DMS114 treated with DMSO at 0.1 percent for 48 hours (cell line): ENCODE data around the gene C1RL.
A peak's percentile ranks its signal among the peaks of the same experiment; 100 is the strongest.

Experiments
- DNase-seq: peaks from one replicate; lab custom pipeline; 2025; ENCODE audit not compliant: unreplicated experiment; lab: John Stamatoyannopoulos, UW

Gene C1RL, protein sequence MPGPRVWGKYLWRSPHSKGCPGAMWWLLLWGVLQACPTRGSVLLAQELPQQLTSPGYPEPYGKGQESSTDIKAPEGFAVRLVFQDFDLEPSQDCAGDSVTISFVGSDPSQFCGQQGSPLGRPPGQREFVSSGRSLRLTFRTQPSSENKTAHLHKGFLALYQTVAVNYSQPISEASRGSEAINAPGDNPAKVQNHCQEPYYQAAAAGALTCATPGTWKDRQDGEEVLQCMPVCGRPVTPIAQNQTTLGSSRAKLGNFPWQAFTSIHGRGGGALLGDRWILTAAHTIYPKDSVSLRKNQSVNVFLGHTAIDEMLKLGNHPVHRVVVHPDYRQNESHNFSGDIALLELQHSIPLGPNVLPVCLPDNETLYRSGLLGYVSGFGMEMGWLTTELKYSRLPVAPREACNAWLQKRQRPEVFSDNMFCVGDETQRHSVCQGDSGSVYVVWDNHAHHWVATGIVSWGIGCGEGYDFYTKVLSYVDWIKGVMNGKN

DNA sequence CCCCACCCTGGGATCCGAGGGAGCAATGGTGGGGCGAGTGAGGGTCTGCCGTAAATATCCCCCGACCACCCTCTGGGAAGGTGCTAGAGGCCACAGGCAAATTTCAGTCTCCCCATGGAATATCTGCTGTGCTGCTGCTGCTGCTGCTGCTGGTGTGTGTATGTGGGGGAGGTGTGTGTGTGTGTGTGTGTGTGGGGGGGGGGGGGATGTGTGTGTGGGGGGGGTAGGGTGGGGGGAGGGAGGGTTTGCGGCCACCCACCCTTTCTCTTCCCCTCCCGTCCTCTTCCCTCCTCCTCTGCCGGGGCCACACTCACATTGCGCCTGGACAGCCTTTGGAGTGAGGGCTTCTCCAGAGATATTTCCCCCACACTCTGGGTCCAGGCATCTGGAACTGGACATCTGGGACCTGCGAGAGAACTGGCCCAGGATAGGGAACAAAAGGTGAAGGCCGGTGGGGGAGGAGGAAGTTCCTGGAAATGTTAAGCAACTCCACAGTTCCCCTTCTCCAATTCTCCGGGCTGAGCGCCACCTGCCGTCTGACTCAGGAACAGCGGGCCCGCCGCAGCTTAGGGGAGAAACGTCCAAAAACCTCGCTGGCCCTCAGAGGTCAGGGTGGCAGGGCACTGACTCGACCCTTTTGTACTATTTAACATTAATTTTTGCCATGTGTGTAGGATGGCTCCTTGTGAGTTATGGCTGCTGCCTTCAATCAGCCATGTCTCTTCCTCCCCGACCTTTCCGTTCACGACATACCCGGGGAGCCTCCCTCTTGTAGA, at the start of gene C1RL:
TSS of gene C1RL (minus strand) at position 419 of the 776 bp plus-strand sequence. CDS start at position 385, 34 bp downstream.
- peak; percentile 50 for DNase-seq

DNA sequence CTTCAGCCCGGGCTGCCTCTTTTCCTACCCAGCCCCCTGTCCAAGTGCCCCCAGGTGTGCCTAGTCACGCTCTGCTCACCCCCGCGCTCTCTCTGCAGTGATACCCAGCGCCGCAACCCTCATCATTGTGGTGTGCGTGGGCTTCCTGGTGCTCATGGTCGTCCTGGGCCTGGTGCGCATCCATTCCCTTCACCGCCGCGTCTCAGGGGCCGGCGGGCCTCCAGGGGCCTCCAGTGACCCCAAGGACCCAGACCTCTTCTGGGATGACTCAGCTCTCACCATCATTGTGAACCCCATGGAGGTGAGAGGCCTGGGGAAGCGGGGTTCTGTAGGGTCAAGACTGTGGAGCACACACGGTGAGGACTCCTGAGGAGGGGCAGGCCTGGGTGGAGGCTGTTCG, 48.4 kb upstream of the C1RL start:
- no peak for DNase-seq

DNA sequence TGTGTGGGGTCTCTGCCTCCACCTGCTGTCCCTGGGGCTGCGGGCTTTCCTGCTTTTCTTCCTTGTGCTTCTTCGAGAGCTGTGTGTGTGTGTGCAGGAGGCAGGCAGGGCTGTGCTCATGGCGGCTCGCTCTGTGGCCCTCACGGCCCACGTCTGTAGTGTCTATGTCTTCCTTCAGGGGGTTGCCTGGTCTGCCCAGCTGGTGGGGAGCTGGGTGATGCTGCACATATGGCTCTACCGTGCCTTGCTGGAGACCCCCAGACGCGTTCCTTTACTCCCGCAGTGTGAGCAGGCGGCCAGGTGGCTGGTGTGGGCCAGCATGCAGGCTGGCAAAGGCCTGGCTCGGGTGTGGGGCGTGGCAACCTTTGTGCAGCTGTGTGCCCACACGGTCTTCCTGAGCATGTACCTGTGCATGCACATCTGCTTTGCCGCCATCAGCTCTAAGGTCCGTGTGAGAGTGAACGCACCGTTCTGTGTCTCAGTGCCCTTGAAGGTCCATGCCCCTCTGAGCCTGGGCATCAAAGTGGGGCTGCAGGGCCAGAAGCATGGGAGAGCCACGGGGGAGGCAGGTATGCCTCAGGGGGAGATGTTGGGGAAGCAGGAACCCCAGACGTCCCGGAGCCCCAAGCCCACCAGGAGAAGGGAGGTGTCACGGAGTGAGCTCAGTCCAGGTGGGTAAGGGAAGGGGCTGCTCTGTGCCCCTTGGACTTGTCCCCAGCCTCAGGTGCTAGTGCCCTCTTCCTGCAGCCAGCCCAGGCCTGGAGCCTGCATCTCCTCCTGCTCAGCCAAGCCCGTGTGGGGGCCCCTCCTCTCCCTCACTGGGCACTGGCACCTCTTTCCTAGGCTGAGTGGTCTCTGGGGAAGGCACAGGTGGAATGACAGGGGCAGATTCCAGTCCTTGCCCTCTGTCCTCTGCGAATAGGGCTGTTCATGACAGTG, 47.5 kb upstream of the C1RL start:
- DNase-seq = no peak

DNA sequence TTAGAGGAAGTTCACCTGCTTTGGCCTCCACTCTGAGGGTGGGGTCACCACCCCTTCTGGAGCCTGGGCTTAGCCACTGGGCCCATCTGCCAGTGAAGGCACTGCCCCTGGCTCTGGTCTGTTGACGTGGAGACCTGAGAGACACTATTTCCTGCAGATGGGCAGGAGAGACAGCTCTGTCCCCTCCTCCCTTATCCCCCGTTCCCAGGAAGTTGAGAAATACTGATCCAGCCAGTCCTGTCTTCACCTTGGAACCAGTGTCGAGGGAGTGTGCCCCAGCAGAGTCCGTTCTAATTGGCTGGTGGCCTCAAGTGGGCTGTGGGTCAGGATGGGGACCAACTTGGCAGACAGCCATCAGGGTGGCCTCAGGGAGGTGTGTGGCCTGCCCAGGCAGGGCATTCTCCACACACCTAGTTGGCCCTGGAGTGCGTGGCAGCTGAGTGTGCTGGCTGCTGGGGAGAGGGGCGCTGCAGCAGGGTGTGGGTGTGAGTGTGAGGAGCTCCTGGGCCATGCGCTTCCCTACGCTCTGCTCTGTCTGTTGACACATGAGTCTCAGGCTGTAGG, 46.5 kb upstream of the C1RL start:
- DNase-seq = no peak

DNA sequence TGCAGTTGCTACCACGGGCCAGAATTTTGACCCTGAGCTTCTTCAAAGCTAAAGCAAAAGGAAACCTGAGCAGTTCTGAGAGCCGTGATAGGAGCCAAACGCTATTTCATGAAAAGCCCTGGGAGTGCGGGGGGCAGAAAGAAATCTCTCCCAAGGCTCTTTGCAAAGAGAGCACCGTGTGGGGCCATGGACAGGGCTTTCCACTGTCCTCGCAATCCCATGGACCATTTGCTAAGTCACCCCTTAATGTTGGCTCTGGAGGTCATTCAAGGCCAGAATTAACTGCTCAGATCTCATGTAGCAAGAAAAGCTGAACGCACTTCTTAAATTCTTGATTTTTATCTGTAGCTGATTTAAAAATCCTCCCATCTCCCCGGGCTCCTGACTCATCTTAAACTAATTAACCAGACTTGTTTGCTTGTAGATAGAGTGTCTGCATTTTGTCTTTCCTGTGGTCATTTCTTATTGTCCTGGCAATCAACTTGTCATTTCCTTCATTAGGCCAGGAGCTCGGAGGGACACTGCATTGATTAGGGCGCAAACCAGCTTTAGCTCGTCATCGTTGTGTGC, 46.0 kb upstream of the C1RL start:
- no peak for DNase-seq

DNA sequence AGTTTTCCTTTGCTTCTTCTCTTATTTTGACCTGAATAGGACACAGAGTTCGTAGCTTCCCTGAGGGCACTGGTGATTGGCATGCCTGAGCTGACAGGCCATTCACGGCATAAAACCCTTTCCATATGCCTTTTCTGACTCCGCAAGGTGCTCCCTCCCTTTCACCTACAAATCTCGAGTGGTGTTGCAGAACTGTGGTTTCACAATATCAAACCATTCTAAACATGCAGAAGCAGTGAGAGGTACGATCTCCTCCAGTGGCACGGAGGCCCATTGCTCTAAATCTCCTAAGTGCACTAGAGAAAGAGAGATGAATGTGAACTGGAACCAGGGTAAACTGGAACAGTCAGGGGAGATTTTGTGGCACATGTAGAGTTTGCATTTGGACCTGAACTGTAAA, 45.0 kb upstream of the C1RL start:
- DNase-seq = no peak

DNA sequence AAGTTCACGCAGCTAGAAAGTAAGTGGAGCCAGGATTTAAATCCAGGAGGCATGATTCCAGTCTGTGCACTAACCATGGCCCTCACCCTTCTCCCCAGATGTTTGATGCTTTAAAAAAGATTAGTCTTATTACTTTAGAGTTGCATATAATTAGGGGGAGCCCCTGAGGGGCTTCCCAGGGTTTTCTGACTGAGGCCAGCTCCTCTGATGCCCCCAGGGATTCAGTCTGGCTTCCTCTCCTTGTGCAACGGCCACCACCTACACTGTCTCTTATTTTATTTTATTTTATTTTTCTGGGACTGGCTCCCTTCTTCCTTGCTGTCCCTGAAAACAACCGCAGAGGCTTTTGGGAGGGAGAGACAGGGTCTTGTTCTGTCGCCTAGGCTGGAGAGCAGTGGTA, 43.8 kb upstream of the C1RL start:
- no peak for DNase-seq

DNA sequence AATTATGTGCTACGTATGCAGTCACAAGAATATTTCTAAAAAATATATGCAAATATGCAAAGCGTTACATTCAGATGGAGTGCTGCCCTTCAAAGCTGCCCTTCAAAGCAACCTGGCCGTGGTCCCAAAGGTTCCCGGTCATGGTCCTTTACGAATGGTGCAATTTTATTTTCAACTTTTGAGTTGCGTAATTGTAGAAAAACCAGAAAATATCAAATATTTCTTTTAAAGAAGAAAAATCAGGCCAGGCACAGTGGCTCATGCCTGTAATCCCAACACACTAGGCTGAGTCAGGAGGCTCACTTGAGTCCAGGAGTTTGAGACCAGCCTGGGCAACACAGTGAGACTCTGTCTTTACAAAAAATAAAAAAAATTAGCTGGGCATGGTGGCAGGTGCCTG, 42.5 kb upstream of the C1RL start:
- DNase-seq = no peak

DNA sequence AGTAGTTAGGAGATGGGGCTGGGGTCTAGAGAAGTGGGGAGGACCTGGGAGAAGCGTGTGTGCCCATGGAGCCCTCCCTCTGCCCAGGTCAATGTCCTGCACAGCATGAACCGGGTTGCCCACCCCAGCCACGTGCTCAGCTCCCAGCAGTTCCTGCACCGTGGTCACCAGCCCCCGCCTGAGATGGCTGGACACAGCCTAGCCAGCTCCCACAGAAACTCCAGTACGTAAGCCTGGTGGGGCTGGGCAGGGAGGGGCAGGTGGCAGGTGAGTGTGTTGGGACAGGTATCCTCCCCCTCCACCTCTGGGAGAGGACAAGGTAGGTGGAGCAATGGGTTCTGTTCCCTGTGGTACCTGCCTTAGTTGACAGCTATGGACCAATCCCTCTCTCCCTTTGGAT, 41.8 kb upstream of the C1RL start:
- DNase-seq = no peak

DNA sequence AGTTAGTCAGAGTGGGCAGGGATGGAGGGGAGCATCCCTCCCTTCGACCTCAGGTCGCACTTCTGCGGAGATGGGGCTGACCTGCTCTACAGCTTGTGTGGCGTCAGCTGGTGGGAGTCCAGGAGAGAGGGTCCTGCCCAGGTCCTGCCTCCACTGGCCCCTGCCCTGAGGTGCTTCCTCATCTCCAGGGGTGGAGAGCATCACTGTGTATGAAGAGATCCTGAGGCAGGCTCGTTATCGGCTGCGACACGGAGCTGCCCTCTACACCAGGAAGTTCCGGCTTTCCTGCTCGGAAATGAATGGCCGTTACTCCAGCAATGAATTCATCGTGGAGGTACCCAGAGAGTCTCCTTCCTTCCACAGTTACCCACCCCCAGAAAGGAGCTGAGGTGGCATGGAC, 41.3 kb upstream of the C1RL start:
- DNase-seq = no peak

DNA sequence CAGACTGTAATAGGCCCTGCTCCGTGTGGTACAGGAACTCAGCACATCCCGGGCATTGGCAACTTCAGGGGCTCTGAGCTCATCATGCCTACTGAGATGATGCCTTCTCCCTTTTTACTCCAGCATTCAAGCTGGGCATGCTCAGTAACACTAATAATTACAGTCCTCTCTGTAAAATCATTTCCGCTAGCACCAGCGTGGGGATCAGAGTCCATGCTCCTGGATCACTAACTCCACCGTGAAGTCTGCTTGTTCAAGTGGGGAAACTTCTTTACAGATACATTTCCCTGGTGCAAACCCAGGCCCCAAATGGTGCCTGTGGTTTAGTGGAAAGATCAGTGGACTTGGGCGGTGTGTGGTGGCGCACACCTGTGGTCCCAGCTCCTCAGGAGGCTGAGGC, 37.9 kb upstream of the C1RL start:
- no peak for DNase-seq

DNA sequence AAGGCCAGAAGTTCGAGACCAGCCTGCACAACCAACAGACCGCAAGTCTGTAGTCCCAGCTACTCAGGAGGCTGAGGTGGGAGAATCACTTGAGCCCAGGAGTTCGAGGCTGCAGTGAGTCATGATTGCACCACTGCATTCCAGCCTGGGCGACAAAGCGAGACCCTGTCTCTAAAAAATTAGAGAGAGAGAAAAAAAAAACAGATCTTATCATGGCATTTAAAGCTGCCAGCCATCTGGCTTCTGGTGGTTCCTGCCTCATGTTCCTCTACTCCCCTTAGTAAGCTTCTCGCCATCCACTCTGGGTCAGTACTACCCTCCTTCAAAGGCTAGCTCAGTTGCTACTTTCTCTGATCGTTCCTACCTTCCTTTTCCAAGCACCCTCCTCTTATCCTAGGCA, 37.2 kb upstream of the C1RL start:
- DNase-seq = no peak

DNA sequence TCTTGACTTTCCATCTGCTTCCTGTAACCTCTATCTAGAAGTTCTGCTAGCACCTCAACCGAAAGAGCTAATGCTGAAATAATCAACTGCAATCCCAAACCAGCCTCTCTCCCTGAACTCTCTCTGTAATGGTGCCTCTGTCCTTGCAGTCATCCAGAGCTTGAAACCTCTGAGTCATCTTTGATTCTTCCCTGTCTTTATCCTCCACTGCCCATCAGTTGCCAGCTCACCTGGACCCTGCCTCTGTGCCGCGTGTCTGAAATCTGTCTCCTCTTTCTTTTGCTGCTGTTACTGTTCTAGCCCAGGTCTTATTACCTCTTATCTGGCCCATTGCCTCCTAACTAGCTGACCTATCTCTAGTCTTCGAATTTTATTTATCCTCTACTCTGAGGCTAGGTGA, 36.7 kb upstream of the C1RL start:
- no peak for DNase-seq

DNA sequence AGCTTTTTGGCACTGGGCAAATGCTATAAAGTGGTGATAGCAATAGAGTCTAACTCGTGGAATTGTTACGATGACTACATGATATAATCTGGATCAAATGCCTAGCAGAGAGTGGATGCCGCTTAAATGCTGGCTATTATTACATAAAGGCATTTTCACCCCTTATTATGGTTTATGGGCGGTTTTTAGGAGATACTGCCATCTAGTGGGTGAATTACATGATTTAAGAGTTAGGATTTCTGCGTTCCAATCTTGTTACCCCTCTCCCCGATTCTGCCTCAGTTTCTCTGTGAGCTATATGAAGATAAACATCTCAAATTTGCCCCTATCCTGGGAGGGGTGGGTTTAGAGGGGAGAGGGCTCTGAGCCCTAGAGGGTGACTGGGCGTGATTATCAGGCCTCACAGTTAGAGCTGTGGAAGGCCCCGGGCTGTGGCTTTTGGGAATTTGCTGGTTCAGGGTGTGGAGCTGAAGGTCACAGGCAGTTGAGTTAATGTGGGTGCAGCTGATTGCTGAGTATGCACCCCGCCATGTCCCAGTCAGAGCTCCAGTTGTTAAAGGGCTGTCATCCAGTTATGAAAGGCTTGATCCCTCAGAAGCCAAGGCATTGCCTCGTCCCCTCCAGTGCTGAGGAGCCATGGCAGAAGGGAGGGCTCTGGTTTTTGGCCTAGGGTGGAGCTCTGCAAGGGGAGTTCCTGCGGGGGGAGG, 35.6 kb upstream of the C1RL start:
- peak; percentile 66 for DNase-seq

DNA sequence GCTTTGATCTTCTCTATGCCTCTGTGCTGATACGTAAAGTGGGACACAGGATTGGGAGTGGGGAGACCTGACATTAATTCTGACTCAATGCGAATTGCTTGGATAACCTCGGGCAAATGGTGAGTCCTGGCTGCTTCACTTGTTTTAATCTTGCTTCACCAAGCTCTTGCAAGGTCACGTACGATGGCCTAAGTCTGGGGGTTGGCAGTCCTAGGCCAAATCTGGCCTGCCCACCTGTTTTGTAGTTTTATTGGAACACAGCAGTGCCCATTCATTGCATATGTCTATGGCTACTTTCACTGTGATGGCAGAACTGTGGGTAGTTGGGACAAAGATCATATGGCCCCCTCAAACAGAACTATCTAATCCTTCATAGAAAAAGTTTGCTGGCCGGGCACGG, 34.5 kb upstream of the C1RL start:
- DNase-seq = no peak

DNA sequence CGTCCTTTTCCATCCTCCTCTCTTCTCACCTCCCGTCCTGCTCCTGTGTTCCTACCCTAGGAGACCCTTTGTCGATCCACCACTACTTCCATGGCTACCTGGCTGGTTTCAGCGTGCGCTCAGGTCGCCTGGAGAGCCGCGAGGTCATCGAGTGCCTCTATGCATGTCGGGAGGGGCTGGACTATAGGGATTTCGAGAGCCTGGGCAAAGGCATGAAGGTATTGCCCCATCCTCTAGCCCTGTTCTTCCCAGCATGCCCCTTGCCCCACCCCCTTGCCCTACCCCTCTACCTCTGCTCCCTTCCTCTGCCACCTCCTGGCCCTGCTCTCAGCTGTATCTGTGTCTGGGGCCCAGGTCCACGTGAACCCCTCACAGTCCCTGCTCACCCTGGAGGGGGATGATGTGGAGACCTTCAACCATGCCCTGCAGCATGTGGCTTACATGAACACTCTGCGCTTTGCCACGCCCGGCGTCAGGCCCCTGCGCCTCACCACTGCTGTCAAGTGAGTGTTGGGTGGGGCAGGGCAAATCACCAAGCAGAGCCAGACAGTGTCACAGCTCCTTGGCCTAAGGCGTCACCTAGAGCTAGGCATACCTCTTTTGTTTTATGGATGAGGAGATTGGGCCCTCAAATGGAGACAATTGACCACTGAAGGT, 33.9 kb upstream of the C1RL start:
- no peak for DNase-seq

DNA sequence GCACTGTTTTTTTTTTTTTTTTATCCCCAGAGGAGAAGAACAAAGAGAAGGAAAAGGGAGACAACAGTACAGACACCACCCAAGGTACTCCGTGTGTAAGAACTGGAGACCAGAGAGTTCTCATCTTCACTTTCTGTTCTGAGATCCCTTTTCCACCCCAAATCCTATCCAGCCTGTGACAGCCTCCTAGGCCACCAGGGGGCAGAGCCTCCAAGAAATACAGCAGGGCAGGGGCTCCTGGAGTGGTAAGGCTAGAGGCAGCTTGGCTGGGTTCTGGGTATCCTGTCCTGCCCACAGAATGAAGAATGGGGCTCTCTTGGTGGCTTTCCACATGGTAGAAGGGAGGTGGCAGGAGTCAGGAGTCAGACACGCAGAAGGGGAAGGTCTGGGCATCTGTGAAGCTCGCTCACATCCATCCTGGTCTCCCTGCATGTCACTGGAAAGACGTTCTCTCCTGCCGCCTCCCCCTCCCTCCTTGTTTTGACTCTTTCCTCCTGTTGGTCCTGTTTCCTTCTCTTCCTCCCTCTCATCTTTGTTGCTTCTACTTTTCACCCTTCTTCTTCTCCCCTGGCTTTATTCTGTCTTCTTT, 33.1 kb upstream of the C1RL start:
- DNase-seq = no peak

DNA sequence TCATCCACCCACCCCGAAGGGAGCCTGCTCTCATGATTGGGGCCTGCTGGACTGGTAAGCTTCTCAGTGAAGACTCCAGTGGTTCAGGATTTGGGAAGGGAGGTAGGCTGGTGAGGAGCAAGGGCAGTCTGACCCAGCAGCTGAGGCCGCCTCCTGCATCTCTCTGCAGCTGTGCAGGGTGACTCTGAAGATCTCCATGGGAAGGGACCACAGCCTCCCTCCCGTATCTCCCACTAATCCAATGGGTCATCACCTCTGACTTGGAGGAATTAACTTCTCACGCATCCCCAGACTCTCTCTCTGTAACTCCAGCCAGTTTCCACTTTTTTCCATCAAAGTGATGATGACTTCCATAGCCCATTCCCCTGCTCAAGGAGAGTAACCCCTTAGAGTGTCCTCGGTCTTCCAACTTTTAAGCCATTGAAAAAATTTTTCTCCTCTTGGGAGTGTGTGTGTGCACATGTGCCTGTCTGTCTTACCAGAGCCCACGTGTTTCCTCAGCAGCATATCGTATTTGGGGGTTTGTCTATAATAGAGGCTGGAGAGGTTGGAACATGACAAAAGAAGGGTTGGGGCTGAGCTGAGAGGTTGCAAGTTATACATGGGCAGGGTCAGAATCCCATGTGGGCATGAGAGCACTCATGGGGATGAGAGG, 32.5 kb upstream of the C1RL start:
- DNase-seq = no peak

DNA sequence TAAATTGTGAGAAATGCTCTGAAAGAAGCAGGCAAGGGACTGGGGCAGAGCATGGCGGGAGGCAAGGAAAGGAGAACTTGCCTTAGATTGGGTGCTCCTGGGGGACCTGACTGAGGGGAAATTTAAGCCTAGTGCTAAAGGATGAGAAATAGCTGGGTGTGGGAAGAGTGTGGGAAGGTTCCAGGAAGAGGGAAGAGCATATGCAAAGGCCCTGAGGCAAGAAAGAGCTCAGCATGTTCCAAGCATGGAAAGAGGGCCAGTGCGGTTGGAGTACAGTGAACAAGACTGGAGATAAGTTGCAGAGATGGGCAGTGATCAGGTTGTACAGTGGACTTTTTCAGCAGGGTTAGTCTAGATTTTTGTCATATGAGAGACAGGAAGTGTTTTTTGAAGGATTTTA, 30.2 kb upstream of the C1RL start:
- no peak for DNase-seq
